Astrocyte (in vitro differentiated cells and primary cell): ENCODE data around the gene ADAMTS8. TPM values are rescaled to one million over a fixed set of nuclear protein-coding genes. Genes with fewer than 3 reads are reported as not detected.

Experiments
- DNase-seq: peaks from one replicate; pipeline ENCODE4 v3.0.0-alpha.2; 2010; ENCODE audit warnings: low read depth
- FAIRE-seq: peaks from 2 replicates; lab custom pipeline; 2011; peaks lifted over from hg19 to GRCh38; lab: Jason Lieb, UNC
- H2AFZ ChIP-seq: 2 replicates; pipeline ENCODE4 v1.6.0; 2012; ENCODE audit warnings: low read depth, low read length, inconsistent platforms
- H3K27ac ChIP-seq: 2 replicates; pipeline ENCODE4 v1.5.1; 2011; ENCODE audit warnings: low read depth, low read length, inconsistent platforms
- H3K27me3 ChIP-seq: 2 replicates; pipeline ENCODE4 v1.6.0; 2011; ENCODE audit warnings: low read length, inconsistent platforms; ENCODE audit not compliant: insufficient read depth
- H3K36me3 ChIP-seq: 2 replicates; pipeline ENCODE4 v1.5.1; 2011; ENCODE audit warnings: low read length, inconsistent platforms; ENCODE audit not compliant: insufficient read depth
- H3K4me1 ChIP-seq: 2 replicates; pipeline ENCODE4 v1.5.1; 2011; ENCODE audit warnings: low read length, inconsistent platforms; ENCODE audit not compliant: insufficient read depth
- H3K4me2 ChIP-seq: 2 replicates; pipeline ENCODE4 v1.6.0; 2012; ENCODE audit warnings: low read length, inconsistent platforms
- H3K4me3 ChIP-seq: 2 replicates; pipeline ENCODE4 v1.5.1; 2011; ENCODE audit warnings: low read depth, mild to moderate bottlenecking, low read length, inconsistent platforms; ENCODE audit not compliant: insufficient read depth
- H3K79me2 ChIP-seq: 2 replicates; pipeline ENCODE4 v1.6.0; 2012; ENCODE audit warnings: mild to moderate bottlenecking, low read length, inconsistent platforms; ENCODE audit not compliant: insufficient read depth
- H3K9ac ChIP-seq: 2 replicates; pipeline ENCODE4 v1.6.0; 2012; ENCODE audit warnings: mild to moderate bottlenecking, low read length, inconsistent platforms
- H3K9me3 ChIP-seq: 2 replicates; pipeline ENCODE4 v1.5.1; 2012; ENCODE audit warnings: low read depth, mild to moderate bottlenecking, low read length, inconsistent platforms; ENCODE audit not compliant: insufficient read depth
- H4K20me1 ChIP-seq: 2 replicates; pipeline ENCODE4 v1.6.0; 2012; ENCODE audit warnings: low read length, inconsistent platforms; ENCODE audit not compliant: insufficient read depth
- H3K27ac Mint-ChIP-seq: one replicate; pipeline ENCODE4 v1.8.0; 2021; ENCODE audit warnings: mild to moderate bottlenecking, mixed read lengths; ENCODE audit not compliant: unreplicated experiment
- H3K27me3 Mint-ChIP-seq: one replicate; pipeline ENCODE4 v1.8.0; 2021; ENCODE audit warnings: low read depth, mixed read lengths; ENCODE audit not compliant: unreplicated experiment
- H3K36me3 Mint-ChIP-seq: one replicate; pipeline ENCODE4 v1.8.0; 2021; ENCODE audit warnings: low read depth, mixed read lengths; ENCODE audit not compliant: unreplicated experiment
- H3K4me1 Mint-ChIP-seq: one replicate; pipeline ENCODE4 v1.8.0; 2021; ENCODE audit warnings: low read depth, mixed read lengths; ENCODE audit not compliant: unreplicated experiment
- H3K4me3 Mint-ChIP-seq: one replicate; pipeline ENCODE4 v1.8.0; 2021; ENCODE audit warnings: mild to moderate bottlenecking, moderate library complexity, mixed read lengths; ENCODE audit not compliant: unreplicated experiment
- H3K9me3 Mint-ChIP-seq: one replicate; pipeline ENCODE4 v1.8.0; 2021; ENCODE audit warnings: mild to moderate bottlenecking, mixed read lengths; ENCODE audit not compliant: unreplicated experiment
- EZH2 ChIP-seq: IDR thresholded peaks from 2 replicates; pipeline ENCODE4 v1.6.1; 2012; ENCODE audit warnings: mild to moderate bottlenecking, low read length, inconsistent platforms; ENCODE audit not compliant: insufficient read depth
- total RNA-seq: library from RNA; stranded (reverse); gene quantifications from 2 replicates; pipeline ENCODE4 v1.2.1, GENCODE V29; 2021
- TF ChIP-seq, protein P1 (sequence below): IDR thresholded peaks from 2 replicates; pipeline ENCODE4 v1.5.1; 2011; ENCODE audit warnings: low read depth, mild to moderate bottlenecking, inconsistent platforms, low read length, moderate library complexity; ENCODE audit not compliant: insufficient read depth

The ADAMTS8 gene
- total RNA-seq, 1 donor from 2014 or later = 0.20 TPM

DNA sequence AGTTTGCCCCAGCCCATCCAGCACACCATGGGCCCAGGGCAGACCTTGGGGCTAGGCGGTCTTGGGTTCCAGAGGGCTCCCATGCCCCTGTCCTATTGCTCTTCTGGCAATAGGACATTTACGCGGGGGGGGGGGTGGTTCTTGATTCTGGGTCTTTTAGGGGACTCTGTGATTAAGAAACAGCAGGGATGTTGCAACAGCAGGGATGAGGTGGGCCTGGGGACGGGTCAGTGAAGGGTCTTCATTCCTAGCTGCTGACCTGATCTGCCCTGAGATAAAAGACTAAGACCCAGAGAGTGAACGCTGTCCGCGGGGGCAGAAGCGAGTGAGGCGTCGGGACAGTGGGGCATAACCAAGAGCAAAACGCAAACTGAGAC, 19.6 kb upstream of the ADAMTS8 start:
- peak overlapping the region; percentile 67 for H3K4me3 ChIP-seq
- no peaks in the 10 kb centered on the region for H3K36me3 ChIP-seq
- H3K27ac Mint-ChIP-seq = no peak overlapping the region
- H3K4me3 Mint-ChIP-seq = peak overlapping the region; percentile 81
- H2AFZ ChIP-seq = peak overlapping the region; percentile 82
- no peak for TF ChIP-seq EZH2
- TF ChIP-seq, protein P1, sequence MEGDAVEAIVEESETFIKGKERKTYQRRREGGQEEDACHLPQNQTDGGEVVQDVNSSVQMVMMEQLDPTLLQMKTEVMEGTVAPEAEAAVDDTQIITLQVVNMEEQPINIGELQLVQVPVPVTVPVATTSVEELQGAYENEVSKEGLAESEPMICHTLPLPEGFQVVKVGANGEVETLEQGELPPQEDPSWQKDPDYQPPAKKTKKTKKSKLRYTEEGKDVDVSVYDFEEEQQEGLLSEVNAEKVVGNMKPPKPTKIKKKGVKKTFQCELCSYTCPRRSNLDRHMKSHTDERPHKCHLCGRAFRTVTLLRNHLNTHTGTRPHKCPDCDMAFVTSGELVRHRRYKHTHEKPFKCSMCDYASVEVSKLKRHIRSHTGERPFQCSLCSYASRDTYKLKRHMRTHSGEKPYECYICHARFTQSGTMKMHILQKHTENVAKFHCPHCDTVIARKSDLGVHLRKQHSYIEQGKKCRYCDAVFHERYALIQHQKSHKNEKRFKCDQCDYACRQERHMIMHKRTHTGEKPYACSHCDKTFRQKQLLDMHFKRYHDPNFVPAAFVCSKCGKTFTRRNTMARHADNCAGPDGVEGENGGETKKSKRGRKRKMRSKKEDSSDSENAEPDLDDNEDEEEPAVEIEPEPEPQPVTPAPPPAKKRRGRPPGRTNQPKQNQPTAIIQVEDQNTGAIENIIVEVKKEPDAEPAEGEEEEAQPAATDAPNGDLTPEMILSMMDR = no peak
- H4K20me1 ChIP-seq = no peaks in the 10 kb centered on the region
- H3K9me3 Mint-ChIP-seq = no peaks in the 10 kb centered on the region
- H3K79me2 ChIP-seq = peaks cover 22% of the 10 kb centered on the region
- H3K9ac ChIP-seq = peak overlapping the region; percentile 31
- peak overlapping the region; percentile 86 for H3K4me2 ChIP-seq
- no peak for DNase-seq
- H3K36me3 Mint-ChIP-seq = no peaks in the 10 kb centered on the region
- no peaks in the 10 kb centered on the region for H3K27me3 ChIP-seq
- peaks cover 27% of the 10 kb centered on the region for H3K27me3 Mint-ChIP-seq
- peaks cover 5% of the 10 kb centered on the region for H3K4me1 Mint-ChIP-seq
- H3K4me1 ChIP-seq = peaks cover 31% of the 10 kb centered on the region
- FAIRE-seq = no peak
- no peaks in the 10 kb centered on the region for H3K9me3 ChIP-seq
- H3K27ac ChIP-seq = no peak overlapping the region

DNA sequence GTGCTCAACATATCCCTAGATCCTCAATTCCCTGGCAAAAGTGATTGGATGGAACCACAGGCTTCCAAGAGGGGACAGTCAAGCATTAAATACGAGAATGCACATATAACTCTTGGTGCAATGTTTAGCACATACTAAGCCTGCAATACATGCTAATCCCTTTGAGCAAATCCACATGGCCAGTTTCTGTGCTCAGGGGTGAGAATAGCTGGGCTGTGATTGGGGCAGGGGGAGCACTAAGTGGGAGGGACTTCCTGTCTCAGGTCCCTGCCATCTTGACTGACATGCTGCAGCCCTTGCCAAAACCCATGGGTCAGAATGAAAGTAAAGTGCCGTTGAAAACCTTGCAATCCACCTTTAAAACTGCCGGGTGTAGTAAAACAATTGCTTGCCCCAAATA, 17.4 kb upstream of the ADAMTS8 start:
- no peak overlapping the region for H3K4me2 ChIP-seq
- H3K79me2 ChIP-seq = peaks cover 10% of the 10 kb centered on the region
- peaks cover 19% of the 10 kb centered on the region for H3K4me1 ChIP-seq
- Mint-ChIP-seq H3K4me1 (peaks cover 4% of the 10 kb centered on the region), H3K27me3 (peaks cover 25% of the 10 kb centered on the region), H3K4me3 (no peak overlapping the region), H3K9me3 (no peaks in the 10 kb centered on the region), H3K27ac (no peak overlapping the region), H3K36me3 (no peaks in the 10 kb centered on the region)
- no peak for FAIRE-seq
- H3K27ac ChIP-seq = no peak overlapping the region
- H3K27me3 ChIP-seq = no peaks in the 10 kb centered on the region
- H3K9me3 ChIP-seq = no peaks in the 10 kb centered on the region
- TF ChIP-seq, protein P1 = no peak
- no peak for TF ChIP-seq EZH2
- no peaks in the 10 kb centered on the region for H3K36me3 ChIP-seq
- no peaks in the 10 kb centered on the region for H4K20me1 ChIP-seq
- H3K9ac ChIP-seq = no peak overlapping the region
- no peak overlapping the region for H2AFZ ChIP-seq
- DNase-seq = no peak
- no peak overlapping the region for H3K4me3 ChIP-seq

DNA sequence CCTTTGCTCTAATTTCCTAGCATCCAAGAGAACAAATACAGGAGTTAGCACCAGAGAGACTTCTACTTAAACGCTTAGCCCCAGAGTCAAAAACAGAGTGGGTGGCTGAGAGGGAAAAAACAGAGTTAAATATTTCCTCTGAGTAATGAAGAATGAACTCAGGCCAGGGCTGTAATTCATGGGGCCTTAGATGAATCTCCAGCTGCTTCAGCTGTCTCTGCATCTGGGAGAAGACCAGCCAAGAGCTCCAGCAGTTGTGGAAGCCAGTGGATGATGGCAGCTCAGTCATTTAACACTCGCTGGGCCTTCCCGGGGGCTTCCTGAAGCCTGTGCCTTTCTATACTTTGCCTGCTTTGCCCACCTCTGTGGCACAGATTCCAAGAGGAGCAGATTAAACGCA, 14.3 kb upstream of the ADAMTS8 start:
- H3K27me3 ChIP-seq = no peaks in the 10 kb centered on the region
- TF ChIP-seq, protein P1 = no peak
- no peak for TF ChIP-seq EZH2
- H3K4me3 Mint-ChIP-seq = no peak overlapping the region
- FAIRE-seq = peak; percentile 73
- peaks cover 32% of the 10 kb centered on the region for H3K27me3 Mint-ChIP-seq
- no peak overlapping the region for H3K9ac ChIP-seq
- H3K4me1 Mint-ChIP-seq = peaks cover 8% of the 10 kb centered on the region
- no peak overlapping the region for H3K27ac ChIP-seq
- H2AFZ ChIP-seq = no peak overlapping the region
- H3K4me3 ChIP-seq = no peak overlapping the region
- H3K9me3 ChIP-seq = no peaks in the 10 kb centered on the region
- no peak overlapping the region for H3K27ac Mint-ChIP-seq
- no peaks in the 10 kb centered on the region for H3K36me3 ChIP-seq
- no peaks in the 10 kb centered on the region for H4K20me1 ChIP-seq
- H3K4me1 ChIP-seq = no peaks in the 10 kb centered on the region
- H3K79me2 ChIP-seq = no peaks in the 10 kb centered on the region
- peaks cover 15% of the 10 kb centered on the region for H3K9me3 Mint-ChIP-seq
- peak; percentile 36 for DNase-seq
- H3K4me2 ChIP-seq = no peak overlapping the region
- peaks cover 5% of the 10 kb centered on the region for H3K36me3 Mint-ChIP-seq
